HEK293 (cell line): ENCODE data around the gene PYGO2.

Experiments
- ELK4 ChIP-seq: IDR thresholded peaks from 2 replicates; pipeline ENCODE4 v1.6.1; 2011; ENCODE audit warnings: mild to moderate bottlenecking, low read depth, low read length, borderline replicate concordance
- GFI1B ChIP-seq: fragments of 450-650 bp; formaldehyde crosslinking; IDR thresholded peaks from 2 replicates; pipeline ENCODE4 v1.5.1; 2016; ENCODE audit warnings: missing biosample characterization, missing genetic modification characterization
- GLI2 ChIP-seq: fragments of 450-650 bp; formaldehyde crosslinking; IDR thresholded peaks from 2 replicates; pipeline ENCODE4; 2017; ENCODE audit warnings: missing biosample characterization, missing genetic modification characterization, low read depth, borderline replicate concordance
- MZF1 ChIP-seq: fragments of 450-650 bp; formaldehyde crosslinking; IDR thresholded peaks from 2 replicates; pipeline ENCODE4 v1.5.1; 2017; ENCODE audit warnings: missing biosample characterization, missing genetic modification characterization, borderline replicate concordance
- SCRT1 ChIP-seq: fragments of 450-650 bp; formaldehyde crosslinking; IDR thresholded peaks from 2 replicates; pipeline ENCODE4 v1.5.1; 2016; ENCODE audit warnings: missing biosample characterization, missing genetic modification characterization, borderline replicate concordance
- SP2 ChIP-seq: fragments of 450-650 bp; formaldehyde crosslinking; IDR thresholded peaks from 2 replicates; pipeline ENCODE4 v1.5.1; 2016; ENCODE audit warnings: missing biosample characterization, missing genetic modification characterization
- ZBTB10 ChIP-seq: fragments of 450-650 bp; formaldehyde crosslinking; IDR thresholded peaks from 2 replicates; pipeline ENCODE4 v1.5.1; 2016; ENCODE audit warnings: missing biosample characterization, missing genetic modification characterization
- ZBTB11 ChIP-seq: fragments of 450-650 bp; formaldehyde crosslinking; conservative IDR thresholded peaks from 2 replicates; pipeline ENCODE4 v1.5.1; 2016; ENCODE audit warnings: low read depth, missing biosample characterization, missing genetic modification characterization
- ZBTB49 ChIP-seq: fragments of 450-650 bp; formaldehyde crosslinking; IDR thresholded peaks from 2 replicates; pipeline ENCODE4 v1.5.1; 2016; ENCODE audit warnings: missing biosample characterization, missing genetic modification characterization, low read depth
- ZEB2 ChIP-seq: fragments of 450-650 bp; formaldehyde crosslinking; IDR thresholded peaks from 2 replicates; pipeline ENCODE4 v1.5.1; 2016; ENCODE audit warnings: missing biosample characterization, missing genetic modification characterization
- ZNF157 ChIP-seq: fragments of 450-650 bp; formaldehyde crosslinking; IDR thresholded peaks from 2 replicates; pipeline ENCODE4 v1.5.1; 2016; ENCODE audit warnings: missing biosample characterization, missing genetic modification characterization
- ZNF174 ChIP-seq: fragments of 450-650 bp; formaldehyde crosslinking; IDR thresholded peaks from 2 replicates; pipeline ENCODE4 v1.5.0; 2017; ENCODE audit warnings: missing biosample characterization, mild to moderate bottlenecking, missing genetic modification characterization
- ZNF280D ChIP-seq: fragments of 450-650 bp; formaldehyde crosslinking; IDR thresholded peaks from 2 replicates; pipeline ENCODE4 v1.5.1; 2016; ENCODE audit warnings: missing biosample characterization, missing genetic modification characterization
- ZNF324 ChIP-seq: fragments of 450-650 bp; formaldehyde crosslinking; IDR thresholded peaks from 2 replicates; pipeline ENCODE4 v1.5.1; 2016; ENCODE audit warnings: missing biosample characterization, missing genetic modification characterization
- ZNF350 ChIP-seq: fragments of 450-650 bp; formaldehyde crosslinking; IDR thresholded peaks from 2 replicates; pipeline ENCODE4 v1.5.0; 2017; ENCODE audit warnings: missing biosample characterization, mild to moderate bottlenecking, missing genetic modification characterization
- ZNF394 ChIP-seq: fragments of 450-650 bp; formaldehyde crosslinking; IDR thresholded peaks from 2 replicates; pipeline ENCODE4 v1.5.1; 2016; ENCODE audit warnings: missing biosample characterization, missing genetic modification characterization, mild to moderate bottlenecking, moderate library complexity, borderline replicate concordance
- ZNF416 ChIP-seq: fragments of 450-650 bp; formaldehyde crosslinking; IDR thresholded peaks from 2 replicates; pipeline ENCODE4 v1.5.1; 2016; ENCODE audit warnings: missing biosample characterization, missing genetic modification characterization
- ZNF473 ChIP-seq: fragments of 450-650 bp; formaldehyde crosslinking; IDR thresholded peaks from 2 replicates; pipeline ENCODE4 v1.5.1; 2017; ENCODE audit warnings: missing biosample characterization, missing genetic modification characterization
- ZNF529 ChIP-seq: fragments of 450-650 bp; formaldehyde crosslinking; IDR thresholded peaks from 2 replicates; pipeline ENCODE4 v1.5.1; 2017; ENCODE audit warnings: missing genetic modification characterization, missing biosample characterization; ENCODE audit not compliant: insufficient replicate concordance
- ZNF585B ChIP-seq: fragments of 450-650 bp; formaldehyde crosslinking; IDR thresholded peaks from 2 replicates; pipeline ENCODE4 v1.5.1; 2016; ENCODE audit warnings: missing biosample characterization, missing genetic modification characterization
- ZNF600 ChIP-seq: fragments of 450-650 bp; formaldehyde crosslinking; IDR thresholded peaks from 2 replicates; pipeline ENCODE4 v1.5.1; 2016; ENCODE audit warnings: missing biosample characterization, missing genetic modification characterization
- ZNF629 ChIP-seq: fragments of 450-650 bp; formaldehyde crosslinking; IDR thresholded peaks from 2 replicates; pipeline ENCODE4 v1.5.1; 2017; ENCODE audit warnings: missing biosample characterization, missing genetic modification characterization
- ZNF658 ChIP-seq: fragments of 450-650 bp; formaldehyde crosslinking; IDR thresholded peaks from 2 replicates; pipeline ENCODE4; 2016; ENCODE audit warnings: missing biosample characterization, missing genetic modification characterization
- ZNF707 ChIP-seq: fragments of 450-650 bp; formaldehyde crosslinking; IDR thresholded peaks from 2 replicates; pipeline ENCODE4 v1.5.1; 2016; ENCODE audit warnings: missing biosample characterization, missing genetic modification characterization
- ZNF792 ChIP-seq: fragments of 450-650 bp; formaldehyde crosslinking; IDR thresholded peaks from 2 replicates; pipeline ENCODE4 v1.5.1; 2016; ENCODE audit warnings: missing biosample characterization, missing genetic modification characterization
- ZNF837 ChIP-seq: fragments of 450-650 bp; formaldehyde crosslinking; IDR thresholded peaks from 2 replicates; pipeline ENCODE4 v1.5.1; 2016; ENCODE audit warnings: missing biosample characterization, missing genetic modification characterization

The PYGO2 gene

GRCh38 chr1:155001675-155002463 is 40.3 kb upstream of the PYGO2 start (continued):
- TF ChIP-seq ZNF350 (tag by site-specific recombination) (no peak), ZNF280D (tag by site-specific recombination) (peak; percentile 88), ZBTB49 (tag by site-specific recombination) (no peak), ZBTB10 (tag by site-specific recombination) (peak; percentile 96), ZNF585B (tag by site-specific recombination) (no peak), ZEB2 (tag by site-specific recombination) (peak; percentile 65), MZF1 (tag by site-specific recombination) (0 out of 2 replicates have a peak, but pooled peaks have one; percentile 50), ZNF394 (tag by site-specific recombination) (peak; percentile 35), ZNF473 (tag by site-specific recombination) (no peak), ELK4 (no peak), ZNF600 (tag by site-specific recombination) (peak; percentile 33; the same call in 1 of the 2 replicates), ZNF324 (tag by site-specific recombination) (peak; percentile 51; the same call in 1 of the 2 replicates), SCRT1 (tag by site-specific recombination) (no peak), GFI1B (tag by site-specific recombination) (0 out of 2 replicates have a peak, but pooled peaks have one; percentile 35), ZNF837 (tag by site-specific recombination) (no peak), ZNF658 (tag by site-specific recombination) (no peak), ZNF157 (tag by site-specific recombination) (no peak), ZNF174 (tag by site-specific recombination) (no peak), ZNF416 (tag by site-specific recombination) (no peak), SP2 (tag by site-specific recombination) (peak; percentile 94), ZNF792 (tag by site-specific recombination) (peak; percentile 73; the same call in 1 of the 2 replicates), GLI2 (tag by site-specific recombination) (no peak), ZBTB11 (tag by site-specific recombination) (peak; percentile 26), ZNF707 (tag by site-specific recombination) (no peak), ZNF629 (tag by site-specific recombination) (no peak; the same call in 1 of the 2 replicates), ZNF529 (tag by site-specific recombination) (no peak)
